Pancreas (tissue), 10 donors: Measurements from ENCODE around the gene DLG2. TPM values are rescaled to one million over a fixed set of nuclear protein-coding genes. Genes with fewer than 3 reads are reported as not detected.

ENCODE experiments used
- ATAC-seq, 4 donors: fragments of 200-7000 bp; cut with Tn5 transposase; one replicate each; pipeline versions ENCODE4 v1.8.0 to v1.9.1; 2020; ENCODE audit warnings: mild to moderate bottlenecking in 4 of 4, moderate library complexity in 4 of 4
- DNase-seq, 6 donors: peaks; one replicate each; pipeline ENCODE4 v3.0.0-alpha.2; 2020
- FAIRE-seq: peaks from 2 replicates; lab custom pipeline; 2012; peaks lifted over from hg19 to GRCh38; lab: Jason Lieb, UNC
- H3K27ac ChIP-seq, 4 donors: fragments of 200-600 bp; sonication (generic); 1 replicate in 3 of 4; 2 replicates in 1 of 4; pipeline versions ENCODE4 v1.5.0 to v1.8.0; 2020
- H3K27me3 ChIP-seq, 4 donors: fragments of 200-600 bp; one replicate each; pipeline ENCODE4 v1.8.0; 2021
- H3K36me3 ChIP-seq, 3 donors: fragments of 200-600 bp; sonication (generic) in 1 of 3; one replicate each; pipeline versions ENCODE4 v1.5.0 to v1.8.0; 2020 to 2021
- H3K4me1 ChIP-seq, 3 donors: fragments of 200-600 bp; one replicate each; pipeline ENCODE4 v1.8.0; 2021
- H3K4me3 ChIP-seq, 4 donors: fragments of 200-600 bp; sonication (generic) in 2 of 4; one replicate each; pipeline versions ENCODE4 v1.5.0 to v1.8.0; 2020 to 2021
- H3K9me3 ChIP-seq, 4 donors: fragments of 200-600 bp; one replicate each; pipeline ENCODE4 v1.8.0; 2021
- WGBS, 2 donors: extraction: QIAGEN DNeasy Blood & Tissue Kit; methylation state at CpG; one replicate each; pipeline ENCODE4 v1.1.7; 2013; 5-methylcytosine and 5-hydroxymethylcytosine counted together
- intact Hi-C, 3 donors: fragments of 100-400 bp; cut with DNase I; formaldehyde crosslinking; loops; one replicate each; pipeline versions ENCODE4 v1.11.1 to v1.14.2; 2022
- polyA plus RNA-seq, 2 donors: library from polyadenylated mRNA; stranded (reverse); fragments of 200-250 nt; gene quantifications; one replicate each; pipeline ENCODE4 v1.2.3, GENCODE V29; 2013
- total RNA-seq, 6 donors: library from RNA; stranded (reverse); fragmentation: NEBNext Ultra II Directional in 4 of 6; extraction: Animal tissue kit (Norgen Biotek cat#: 25700) in 4 of 6; gene quantifications; one replicate each; pipeline versions ENCODE4 v1.2.1 to v1.2.4, GENCODE V29; 2021 to 2023
- TF ChIP-seq, protein P1 (sequence below), 4 donors: fragments of 200-600 bp; sonication (generic) in 3 of 4; IDR thresholded peaks; one replicate each; pipeline versions ENCODE4 v1.5.0 to v1.8.0; 2021; ENCODE audit warnings: antibody characterized with exemption in 4 of 4
- donor health status: healthy with polysubstance abuse.
- donor health status: DM: no; HTN: no; CAD: no; lungs with moderate emphysema.
- donor health status: DM: no; HTN: no; CAD: no.
- donor health status: control.
- donor health status: control.
- donor health status: Bipolar disorder and iron deficiency.
- donor health status: DM: yes; HTN: yes; CAD: no.
- donor health status: DM: no; HTN: no; CAD: no.
- donor health status: DM: no; HTN: no; CAD: no.
- donor health status: DM: yes; HTN: yes; CAD: no.

Gene DLG2
- total and polyA plus RNA-seq, 8 donors, result 1.2 to 5.4 (median 3.6) TPM

DNA sequence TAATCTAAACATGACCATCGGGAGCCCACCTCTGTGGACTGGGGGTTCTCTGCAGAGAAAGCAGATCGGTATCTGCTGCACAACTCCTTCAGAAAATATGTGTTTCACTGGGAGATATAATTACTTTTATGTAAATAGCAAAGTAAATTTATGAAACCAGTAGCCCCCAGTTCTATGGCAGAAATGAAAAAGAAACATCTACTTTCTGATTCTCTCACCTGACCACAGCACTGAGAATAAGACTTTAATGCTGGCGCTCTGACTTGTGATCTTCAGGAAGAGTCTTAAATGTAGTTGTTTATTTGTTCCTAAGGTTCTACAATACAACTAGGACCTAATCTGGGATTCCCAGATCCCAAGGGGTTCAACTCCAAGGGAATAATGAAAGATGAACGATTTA, 518.0 kb downstream of the DLG2 start:
- intact Hi-C loops, result no loop called here
- 78 to 80% methylated on average over 4 of the region's 4 CpGs for WGBS, 2 donors
- H3K9me3 ChIP-seq, result no peaks in the 10 kb centered on the region
- FAIRE-seq (no peak), DNase-seq (no peak), ATAC-seq (no peak)
- no peaks in the 10 kb centered on the region for H3K27me3 ChIP-seq
- H3K4me1 ChIP-seq, result no peaks in the 10 kb centered on the region
- no peak overlapping the region for H3K4me3 ChIP-seq
- H3K36me3 ChIP-seq, result no peaks in the 10 kb centered on the region
- no peak overlapping the region for H3K27ac ChIP-seq
- TF ChIP-seq, protein P1, sequence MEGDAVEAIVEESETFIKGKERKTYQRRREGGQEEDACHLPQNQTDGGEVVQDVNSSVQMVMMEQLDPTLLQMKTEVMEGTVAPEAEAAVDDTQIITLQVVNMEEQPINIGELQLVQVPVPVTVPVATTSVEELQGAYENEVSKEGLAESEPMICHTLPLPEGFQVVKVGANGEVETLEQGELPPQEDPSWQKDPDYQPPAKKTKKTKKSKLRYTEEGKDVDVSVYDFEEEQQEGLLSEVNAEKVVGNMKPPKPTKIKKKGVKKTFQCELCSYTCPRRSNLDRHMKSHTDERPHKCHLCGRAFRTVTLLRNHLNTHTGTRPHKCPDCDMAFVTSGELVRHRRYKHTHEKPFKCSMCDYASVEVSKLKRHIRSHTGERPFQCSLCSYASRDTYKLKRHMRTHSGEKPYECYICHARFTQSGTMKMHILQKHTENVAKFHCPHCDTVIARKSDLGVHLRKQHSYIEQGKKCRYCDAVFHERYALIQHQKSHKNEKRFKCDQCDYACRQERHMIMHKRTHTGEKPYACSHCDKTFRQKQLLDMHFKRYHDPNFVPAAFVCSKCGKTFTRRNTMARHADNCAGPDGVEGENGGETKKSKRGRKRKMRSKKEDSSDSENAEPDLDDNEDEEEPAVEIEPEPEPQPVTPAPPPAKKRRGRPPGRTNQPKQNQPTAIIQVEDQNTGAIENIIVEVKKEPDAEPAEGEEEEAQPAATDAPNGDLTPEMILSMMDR (IDR thresholded peaks at IDR 0.05), result no peak

DNA sequence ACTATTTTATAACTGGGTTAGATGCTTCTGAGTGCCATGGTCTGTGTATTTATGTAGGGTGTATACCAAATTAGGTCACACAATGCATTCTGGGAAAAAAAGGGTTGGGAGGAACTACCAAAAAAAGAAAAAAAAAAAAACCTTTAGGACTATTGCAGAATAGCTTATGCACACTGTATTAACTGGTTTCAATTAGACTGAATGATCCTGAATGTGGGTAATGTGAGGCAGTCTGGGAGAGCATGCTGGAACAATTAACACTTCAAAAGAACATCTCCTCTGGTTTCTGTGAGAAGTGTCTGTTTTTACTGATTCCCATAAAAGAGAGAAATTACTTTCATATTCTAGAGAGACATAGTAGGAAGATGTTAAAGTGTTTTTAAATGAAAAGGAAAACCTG, 521.3 kb downstream of the DLG2 start:
- Histone ChIP-seq H3K9me3 (no peaks in the 10 kb centered on the region), H3K4me1 (no peaks in the 10 kb centered on the region), H3K4me3 (no peak overlapping the region), H3K36me3 (no peaks in the 10 kb centered on the region), H3K27me3 (no peaks in the 10 kb centered on the region), H3K27ac (no peak overlapping the region)
- TF ChIP-seq, protein P1 (IDR thresholded peaks at IDR 0.05), result no peak
- FAIRE-seq, result no peak
- intact Hi-C loops, result no loop called here
- DNase-seq, result no peak
- ATAC-seq, result no peak

DNA sequence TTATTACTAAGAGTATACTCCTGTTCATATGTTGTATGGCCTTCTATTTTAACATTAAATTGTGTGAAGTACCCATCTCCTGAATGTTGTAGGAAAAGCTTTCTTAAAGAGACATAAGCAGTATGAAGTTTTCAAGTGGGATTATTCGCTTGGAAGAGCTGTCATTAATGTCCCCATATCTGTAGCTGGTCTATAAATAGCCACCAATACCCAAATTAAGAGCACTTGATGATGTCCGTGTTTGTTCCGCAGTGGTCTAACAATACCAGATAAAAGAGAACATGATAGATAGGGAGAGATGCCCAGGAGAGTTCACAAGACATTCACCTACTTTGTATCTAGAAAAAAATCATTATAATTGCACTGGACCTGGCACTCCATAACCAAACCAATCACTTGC, 527.6 kb downstream of the DLG2 start:
- FAIRE-seq (no peak), ATAC-seq (no peak), DNase-seq (no peak)
- Histone ChIP-seq H3K27me3 (no peaks in the 10 kb centered on the region), H3K27ac (no peak overlapping the region), H3K36me3 (no peaks in the 10 kb centered on the region), H3K9me3 (no peaks in the 10 kb centered on the region), H3K4me1 (no peaks in the 10 kb centered on the region), H3K4me3 (no peak overlapping the region)
- 65 to 70% methylated on average over 3 of the region's 3 CpGs for WGBS, 2 donors
- TF ChIP-seq, protein P1 (IDR thresholded peaks at IDR 0.05), result no peak
- intact Hi-C loops, result no loop called here

DNA sequence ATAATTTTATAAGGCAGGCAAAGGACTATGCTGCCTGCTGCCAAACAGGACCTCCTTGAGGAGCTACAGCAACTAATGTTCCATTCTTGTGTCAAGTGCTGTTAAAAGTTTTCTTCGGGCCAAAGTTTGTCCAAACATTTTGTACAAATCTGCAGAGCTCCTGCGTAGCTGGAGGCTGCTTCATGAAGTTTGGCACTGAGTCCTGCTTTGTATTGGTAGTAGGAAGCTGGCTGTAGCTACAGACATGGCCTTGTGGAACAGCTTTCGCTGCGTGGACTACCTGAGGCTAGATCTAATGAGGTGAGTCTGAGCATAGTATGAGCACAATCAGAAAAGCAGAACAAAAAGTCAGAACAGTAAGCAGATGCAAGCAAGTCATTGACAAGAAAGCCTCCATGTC, 528.1 kb downstream of the DLG2 start:
- Histone ChIP-seq H3K27me3 (no peaks in the 10 kb centered on the region), H3K9me3 (no peaks in the 10 kb centered on the region), H3K4me1 (no peaks in the 10 kb centered on the region), H3K36me3 (no peaks in the 10 kb centered on the region), H3K27ac (no peak overlapping the region), H3K4me3 (no peak overlapping the region)
- ATAC-seq, result no peak
- no peak for FAIRE-seq
- intact Hi-C loops, result no loop called here
- WGBS, 2 donors, result 56 to 72% methylated on average over 4 of the region's 4 CpGs
- TF ChIP-seq, protein P1 (IDR thresholded peaks at IDR 0.05), result no peak
- no peak for DNase-seq

DNA sequence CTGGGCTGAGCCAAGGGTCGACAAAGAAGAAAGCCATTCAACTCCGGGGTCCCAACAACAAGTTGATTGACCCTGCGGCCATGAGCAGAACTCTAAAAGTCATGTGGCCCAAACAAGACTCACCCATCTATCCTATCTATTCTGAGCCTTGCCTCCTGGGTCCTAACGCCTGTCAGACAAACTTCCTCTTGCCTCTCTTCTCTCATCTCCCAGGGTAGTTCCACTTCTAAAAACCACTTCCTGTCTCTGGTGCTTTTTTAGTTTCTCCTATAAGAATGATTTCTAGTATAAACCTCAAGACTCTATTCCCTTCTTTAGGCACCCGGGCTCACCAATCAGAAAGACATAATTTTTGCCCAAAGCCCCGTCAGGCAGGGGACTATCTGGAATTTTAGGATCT, 530.2 kb downstream of the DLG2 start:
- FAIRE-seq (no peak), ATAC-seq (no peak), DNase-seq (no peak)
- H3K9me3 ChIP-seq, result no peaks in the 10 kb centered on the region
- 76 to 89% methylated on average over 6 of the region's 6 CpGs for WGBS, 2 donors
- no peak overlapping the region for H3K4me3 ChIP-seq
- no peak overlapping the region for H3K27ac ChIP-seq
- intact Hi-C loops, result no loop called here
- no peaks in the 10 kb centered on the region for H3K36me3 ChIP-seq
- H3K27me3 ChIP-seq, result no peaks in the 10 kb centered on the region
- no peaks in the 10 kb centered on the region for H3K4me1 ChIP-seq
- TF ChIP-seq, protein P1 (IDR thresholded peaks at IDR 0.05), result no peak
